ENCODE data around the gene PEX11G. TPM values are rescaled to one million over a fixed set of nuclear protein-coding genes. Genes with fewer than 3 reads are reported as not detected.

PEX11G gene
- total RNA-seq, 1 donor from 2014 or later = 2.9 TPM

DNA sequence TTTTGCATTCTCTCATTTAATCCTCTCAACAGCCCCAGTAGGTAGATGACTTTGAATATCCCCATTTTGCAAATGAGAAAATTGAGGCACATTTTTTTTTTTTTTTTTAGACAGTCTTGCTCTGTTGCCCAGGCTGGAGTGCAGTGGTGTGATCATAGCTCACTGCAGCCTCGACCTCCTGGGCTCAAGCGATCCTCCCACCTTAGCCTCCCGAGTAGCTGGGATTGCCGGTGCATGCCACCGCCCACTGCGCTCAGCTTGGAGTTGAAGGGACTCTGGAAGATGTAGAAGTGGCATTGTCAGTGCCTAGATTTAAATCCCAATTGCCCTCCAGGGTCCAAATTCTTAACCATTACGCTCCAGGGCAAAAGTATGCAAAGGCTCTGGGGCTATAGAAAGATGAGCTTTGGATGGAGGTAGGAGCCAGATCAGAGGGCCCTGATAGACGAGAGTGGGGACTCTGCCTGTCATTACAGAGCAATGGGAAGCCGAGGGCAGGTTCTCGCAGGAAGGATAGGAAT is 32.8 kb upstream of the PEX11G start:
- DNase-seq = no peak

DNA sequence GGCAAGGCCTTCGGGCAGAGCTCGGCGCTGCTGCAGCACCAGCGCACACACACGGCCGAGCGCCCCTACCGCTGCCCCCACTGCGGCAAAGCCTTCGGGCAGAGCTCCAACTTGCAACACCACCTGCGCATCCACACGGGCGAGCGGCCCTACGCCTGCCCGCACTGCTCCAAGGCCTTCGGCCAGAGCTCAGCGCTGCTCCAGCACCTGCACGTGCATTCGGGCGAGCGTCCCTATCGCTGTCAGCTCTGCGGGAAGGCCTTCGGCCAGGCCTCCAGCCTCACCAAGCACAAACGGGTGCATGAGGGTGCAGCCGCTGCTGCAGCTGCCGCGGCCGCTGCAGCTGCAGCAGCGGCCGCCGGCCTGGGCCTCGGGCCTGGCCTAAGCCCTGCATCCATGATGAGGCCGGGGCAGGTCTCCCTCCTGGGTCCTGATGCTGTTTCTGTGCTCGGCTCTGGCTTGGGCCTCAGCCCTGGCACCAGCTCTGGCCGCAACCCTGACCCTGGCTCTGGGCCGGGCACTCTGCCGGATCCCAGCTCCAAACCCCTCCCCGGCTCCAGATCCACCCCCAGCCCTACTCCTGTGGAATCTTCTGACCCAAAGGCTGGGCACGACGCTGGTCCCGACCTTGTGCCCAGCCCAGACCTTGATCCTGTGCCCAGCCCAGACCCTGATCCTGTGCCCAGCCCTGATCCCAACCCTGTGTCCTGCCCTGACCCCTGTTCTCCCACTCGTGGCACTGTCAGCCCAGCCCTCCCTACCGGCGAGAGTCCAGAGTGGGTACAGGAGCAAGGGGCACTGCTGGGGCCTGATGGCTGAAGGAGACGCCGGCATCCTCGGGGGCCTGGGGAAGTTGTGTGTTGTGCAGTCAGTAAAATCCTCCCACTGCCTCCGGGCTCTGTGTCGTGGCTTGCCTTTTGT is 31.6 kb upstream of the PEX11G start:
- DNase-seq = no peak

GRCh38 chr19:7519361-7520130 is 30.7 kb upstream of the PEX11G start:
- no peak for DNase-seq

DNA sequence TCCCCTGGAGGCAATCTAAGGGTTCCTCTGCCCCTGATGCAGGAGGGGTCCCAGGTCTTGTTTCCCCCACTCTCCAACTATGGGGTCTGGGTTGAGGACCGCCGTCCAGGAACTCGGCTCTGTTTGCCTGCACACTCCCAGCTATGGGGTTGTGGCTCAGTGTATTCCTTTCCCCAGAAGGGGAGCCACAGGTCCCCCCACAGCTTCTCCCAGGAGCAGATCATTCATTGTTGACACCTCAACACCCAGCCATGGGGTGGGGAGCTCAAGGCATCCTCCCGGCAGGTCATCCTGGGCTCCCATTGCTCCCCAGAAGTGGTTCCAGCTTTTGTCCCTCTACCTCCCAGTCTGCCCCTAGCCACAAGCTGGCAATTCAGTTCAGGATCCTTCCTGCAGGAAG is 28.0 kb upstream of the PEX11G start:
- peak; percentile 15 for DNase-seq

DNA sequence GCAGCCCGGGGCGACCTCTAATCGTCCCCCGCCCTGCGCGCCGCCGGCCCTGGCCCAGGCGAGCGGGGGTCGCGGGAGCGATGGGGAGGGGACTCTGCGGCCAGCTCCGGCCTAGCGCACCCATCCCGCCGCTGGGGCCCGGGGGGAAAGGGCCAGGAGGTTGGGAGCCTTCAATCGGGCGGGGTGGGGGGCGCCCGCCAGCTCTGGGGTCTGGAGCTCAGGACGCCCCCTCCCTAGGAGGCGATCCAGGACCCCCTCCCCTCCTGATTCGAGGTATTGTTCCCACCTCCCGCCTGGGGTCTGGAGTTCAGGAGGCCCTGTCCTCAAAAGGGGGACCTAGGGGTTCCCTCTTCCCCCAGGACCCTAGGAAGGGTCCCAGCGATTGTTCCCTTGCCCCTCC is 27.5 kb upstream of the PEX11G start:
- no peak for DNase-seq

GRCh38 chr19:7515645-7516151 is 26.9 kb upstream of the PEX11G start, which contains the start of gene ZNF358:
ZNF358 (plus strand) TSS chr19:7516103; CDS start chr19:7519243, 3,140 bp downstream.
- DNase-seq = peak; percentile 76

- DNase-seq = peak; percentile 8
Observed at GRCh38 chr19:7515110-7515644, 26.3 kb upstream of the PEX11G start.

DNA sequence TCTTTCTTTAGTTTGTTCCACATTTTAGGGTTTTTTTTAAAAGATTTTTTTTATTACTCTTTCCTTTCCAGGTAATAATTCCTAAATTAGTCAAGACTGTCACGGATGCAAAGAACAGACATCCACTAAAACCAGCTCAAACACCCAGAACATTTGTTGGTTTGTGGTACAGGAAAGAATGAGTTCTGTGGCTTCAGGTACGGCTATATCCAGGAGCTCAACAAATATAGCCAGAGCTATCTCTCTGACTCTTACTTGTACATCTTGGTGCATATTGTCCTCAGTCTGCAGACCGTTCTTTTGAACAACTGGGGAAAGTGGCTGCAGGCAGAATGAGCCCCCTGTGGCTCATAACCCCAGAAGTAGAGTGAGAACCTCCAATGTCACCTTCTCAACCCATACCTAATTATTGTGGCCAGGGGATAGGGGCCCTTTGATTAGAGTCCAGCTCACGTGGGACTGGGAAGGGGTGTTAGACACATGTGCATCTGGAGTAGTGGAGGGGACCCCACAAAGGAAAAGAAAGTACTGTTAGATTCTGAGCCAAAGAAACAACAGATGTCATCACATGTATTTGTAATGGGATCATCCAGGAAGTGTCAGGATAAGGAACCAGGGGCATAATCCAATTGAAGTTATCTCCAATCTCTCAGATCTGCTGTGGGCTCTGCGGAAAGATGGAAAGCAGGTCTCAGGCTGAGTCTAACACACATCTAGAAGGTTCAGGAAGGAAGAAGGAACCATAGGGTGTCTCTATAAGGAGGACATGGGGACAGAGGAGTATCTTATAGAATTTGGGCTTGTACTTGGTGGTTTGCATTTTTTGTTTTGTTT is 25.2 kb upstream of the PEX11G start:
- no peak for DNase-seq

DNA sequence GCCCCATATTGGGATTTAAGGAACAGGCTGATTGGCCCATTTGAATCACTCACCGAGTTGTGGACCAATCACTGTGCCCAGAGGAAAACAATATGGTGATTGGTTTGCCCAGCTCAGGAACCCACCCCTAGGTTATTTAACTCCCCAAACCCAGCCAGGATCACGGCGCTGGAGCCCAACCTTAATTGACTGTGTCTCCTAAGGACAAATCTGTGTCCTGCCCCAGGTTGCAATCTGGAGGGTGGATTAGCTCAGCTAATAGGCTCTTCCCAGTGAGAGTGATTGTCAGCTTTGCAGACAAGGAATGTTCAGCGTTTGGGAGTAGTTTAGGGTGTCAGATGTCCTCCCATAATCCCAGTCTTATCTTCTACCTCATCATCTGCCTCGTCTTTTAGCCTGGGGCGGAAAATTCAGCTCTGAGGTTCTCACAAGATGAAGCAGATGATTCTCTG is 23.6 kb upstream of the PEX11G start:
- DNase-seq = peak; percentile 15

DNA sequence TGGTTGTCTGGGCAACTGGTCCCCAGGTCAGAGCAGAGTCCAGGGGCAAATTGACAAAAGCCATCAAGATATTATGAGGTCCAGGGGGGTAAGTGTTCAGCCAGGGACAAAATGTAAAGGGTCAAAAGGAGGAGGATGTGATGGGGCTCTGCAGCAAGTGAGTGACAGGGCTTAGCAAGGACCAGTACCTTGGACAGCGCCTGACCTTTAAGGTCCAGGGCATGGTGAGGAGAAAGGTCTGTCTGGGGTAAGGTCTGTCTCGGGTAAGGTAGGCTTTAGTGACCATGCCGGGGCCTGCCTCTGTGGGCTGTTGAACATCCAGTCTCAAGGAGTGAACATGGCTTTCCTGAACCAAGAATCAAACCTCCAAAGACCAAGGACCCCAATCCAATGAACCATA is 20.8 kb upstream of the PEX11G start:
- DNase-seq = peak; percentile 19

- peak; percentile 89 for DNase-seq
Observed at GRCh38 chr19:7507884-7508283, 19.0 kb upstream of the PEX11G start.

- peak; percentile 83 for DNase-seq
Observed at GRCh38 chr19:7506385-7507328, 17.8 kb upstream of the PEX11G start.

DNA sequence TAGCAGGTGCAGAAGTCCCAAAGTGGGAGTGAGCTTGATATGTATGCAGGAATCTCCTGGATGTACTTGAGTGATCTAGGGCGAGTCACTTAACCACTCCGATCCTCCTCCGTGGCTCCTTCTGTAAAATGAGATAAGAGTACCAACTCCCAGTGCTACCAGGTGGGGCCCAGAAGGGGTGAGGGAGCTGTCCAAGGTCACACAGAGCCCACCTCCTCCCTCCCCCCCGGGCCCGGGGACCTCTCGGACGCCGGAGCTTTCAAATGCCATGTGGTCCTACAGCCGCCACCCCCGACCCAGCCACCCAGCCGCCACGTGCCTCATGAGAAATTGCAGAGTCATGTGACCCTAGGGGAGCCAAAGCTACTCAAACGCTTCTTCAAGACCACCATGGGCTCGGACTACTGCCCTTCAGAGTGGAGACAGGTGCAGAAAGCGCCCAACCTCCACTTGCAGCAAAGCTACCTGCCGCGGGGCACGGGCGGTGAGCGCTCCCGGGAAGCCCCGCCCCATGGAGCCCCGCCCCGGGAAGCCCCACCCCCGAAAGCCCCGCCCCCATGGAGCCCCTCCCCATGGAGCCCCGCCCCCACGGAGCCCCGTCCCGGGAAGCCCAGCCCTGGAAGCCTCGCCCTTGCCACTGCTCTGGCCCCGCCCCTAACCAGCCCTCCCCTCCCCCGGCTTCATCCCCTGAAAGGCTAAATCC is 17.0 kb upstream of the PEX11G start:
- DNase-seq = peak; percentile 4

DNA sequence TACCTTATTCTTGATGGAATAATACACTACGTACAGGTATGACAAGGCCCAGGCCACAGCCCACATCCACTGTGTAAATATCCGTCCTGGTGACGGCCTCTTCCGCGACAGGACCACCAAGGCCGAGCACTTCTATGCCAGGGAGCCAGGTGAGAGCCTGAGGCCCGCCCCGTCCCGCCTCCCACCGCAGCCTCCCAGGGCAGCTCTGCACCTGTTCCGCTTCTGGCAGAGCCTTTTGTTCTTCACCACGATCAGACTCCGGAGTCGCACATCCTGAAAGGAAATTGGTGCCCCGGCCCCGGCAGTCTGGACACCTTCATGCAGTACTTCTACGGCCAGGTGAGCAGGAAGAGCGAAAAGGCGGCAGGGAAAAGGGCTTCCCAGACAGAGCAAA is 16.4 kb upstream of the PEX11G start:
- DNase-seq = no peak

- no peak for DNase-seq
Observed at GRCh38 chr19:7504684-7505083, 15.8 kb upstream of the PEX11G start.

- no peak for DNase-seq
Observed at GRCh38 chr19:7502552-7502951, 13.7 kb upstream of the PEX11G start.

- DNase-seq = peak; percentile 73
Observed at GRCh38 chr19:7500811-7501450, 12.1 kb upstream of the PEX11G start.

DNA sequence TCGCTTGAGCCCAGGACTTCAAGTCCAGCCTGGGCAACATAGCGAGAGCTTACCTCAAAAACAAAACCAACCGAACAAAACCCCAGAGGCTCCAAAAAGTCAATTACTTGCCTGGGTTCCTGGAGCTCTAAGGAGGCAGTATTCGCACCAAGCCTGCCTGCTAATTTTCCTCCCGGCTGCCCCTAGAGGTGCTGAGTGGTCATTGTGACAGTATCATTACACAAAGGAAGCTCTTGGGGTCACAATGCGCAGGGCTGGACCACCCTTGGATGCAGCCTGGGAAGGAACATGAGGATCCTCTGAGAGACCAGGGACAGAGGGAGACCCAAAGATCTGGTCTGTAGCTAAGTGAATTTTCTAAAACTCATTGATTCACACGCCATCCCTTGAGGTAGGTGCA is 8.5 kb upstream of the PEX11G start:
- DNase-seq = peak; percentile 57

DNA sequence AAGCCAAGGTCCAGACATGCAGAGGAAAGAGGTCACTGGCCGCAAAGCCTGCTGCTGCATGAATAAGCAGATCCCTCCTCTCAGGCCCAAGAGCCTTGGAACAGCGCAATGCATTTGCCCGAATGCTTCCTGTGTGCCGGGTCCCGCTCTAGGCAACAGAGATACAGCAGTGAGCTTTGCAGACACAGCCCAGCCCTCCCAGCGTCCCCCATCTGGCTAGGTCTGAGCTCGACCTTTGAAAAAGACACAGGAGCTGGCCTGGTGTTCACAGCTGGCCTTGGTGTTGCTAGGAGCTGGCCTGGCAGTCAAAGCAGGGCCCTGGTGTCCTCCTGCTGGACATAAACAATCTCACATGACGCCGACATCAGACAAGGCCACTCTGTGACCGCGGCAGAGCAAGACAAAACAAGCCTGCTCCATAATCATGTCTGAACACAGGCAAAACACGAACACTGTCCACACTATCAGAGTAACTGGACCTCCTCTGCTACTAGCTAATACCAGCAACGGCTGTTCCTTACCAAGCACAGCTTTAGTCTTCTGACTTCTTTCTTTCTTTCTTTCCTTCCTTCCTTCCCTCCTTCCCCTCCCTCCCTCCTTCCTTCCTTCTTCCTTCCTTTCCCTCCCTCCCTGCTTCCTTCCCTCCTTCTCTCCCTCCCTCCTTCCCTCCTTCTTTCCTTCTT is 5.7 kb upstream of the PEX11G start:
- DNase-seq = peak; percentile 53

All from dermis blood vessel endothelial cell (primary cell).